HepG2 (cell line): ENCODE data around the gene RNASE11. TPM values are rescaled to one million over a fixed set of nuclear protein-coding genes. Genes with fewer than 3 reads are reported as not detected.

Experiments
- CEBPB ChIP-seq: IDR thresholded peaks from 2 replicates; pipeline ENCODE4 v1.6.1; 2011; ENCODE audit warnings: low read depth, low read length, improper control_type of control experiment, borderline replicate concordance
- CENPT ChIP-seq: sonication (generic); formaldehyde crosslinking; IDR thresholded peaks from 2 replicates; pipeline ENCODE4 v1.8.0; 2022; ENCODE audit warnings: low read depth, mild to moderate bottlenecking, moderate library complexity, missing genetic modification reagents
- DDIT3 ChIP-seq: sonication (generic); formaldehyde crosslinking; IDR thresholded peaks from 2 replicates; pipeline ENCODE4 v1.4.0; 2020; ENCODE audit warnings: mild to moderate bottlenecking, missing genetic modification reagents
- FOXM1 ChIP-seq: sonication (generic); formaldehyde crosslinking; IDR thresholded peaks from 2 replicates; pipeline ENCODE4 v1.5.0; 2020; ENCODE audit warnings: missing genetic modification reagents
- GTF2F1 ChIP-seq: fragments of 150-350 bp; IDR thresholded peaks from 2 replicates; pipeline ENCODE4 v1.6.1; 2014; ENCODE audit warnings: low read length
- KLF6 ChIP-seq: IDR thresholded peaks from 2 replicates; pipeline ENCODE4 v1.8.0; 2016; ENCODE audit warnings: missing biosample characterization, missing genetic modification reagents
- KMT2B ChIP-seq: IDR thresholded peaks from 2 replicates; pipeline ENCODE4 v1.6.1; 2016; ENCODE audit warnings: missing genetic modification reagents, missing compliant biosample characterization
- MLXIP ChIP-seq: sonication (generic); formaldehyde crosslinking; IDR thresholded peaks from 2 replicates; pipeline ENCODE4 v1.9.0; 2021; ENCODE audit warnings: missing genetic modification reagents, borderline replicate concordance
- NFIC ChIP-seq: IDR thresholded peaks from 2 replicates; pipeline ENCODE4 v1.6.1; 2012; ENCODE audit warnings: mild to moderate bottlenecking, low read length, inconsistent platforms
- PHF5A ChIP-seq: IDR thresholded peaks from one replicate; pipeline ENCODE4 v1.6.1; 2018; ENCODE audit warnings: low read depth, missing genetic modification reagents; ENCODE audit not compliant: unreplicated experiment
- RBAK ChIP-seq: sonication (generic); formaldehyde crosslinking; IDR thresholded peaks from 2 replicates; pipeline ENCODE4 v1.5.1; 2020; ENCODE audit warnings: mild to moderate bottlenecking, missing genetic modification reagents
- REL ChIP-seq: sonication (generic); formaldehyde crosslinking; conservative IDR thresholded peaks from 2 replicates; pipeline ENCODE4 v1.8.0; 2022; ENCODE audit warnings: mild to moderate bottlenecking, missing genetic modification reagents, moderate library complexity
- SALL1 ChIP-seq: sonication (generic); formaldehyde crosslinking; IDR thresholded peaks from 2 replicates; pipeline ENCODE4 v1.8.0; 2022; ENCODE audit warnings: mild to moderate bottlenecking, missing genetic modification reagents
- ZBTB44 ChIP-seq: sonication (generic); formaldehyde crosslinking; IDR thresholded peaks from 2 replicates; pipeline ENCODE4 v1.4.0; 2020; ENCODE audit warnings: missing genetic modification reagents
- ZBTB8A ChIP-seq: sonication (generic); formaldehyde crosslinking; IDR thresholded peaks from 2 replicates; pipeline ENCODE4 v1.4.0; 2020; ENCODE audit warnings: mild to moderate bottlenecking, low read depth, missing genetic modification reagents, borderline replicate concordance
- ZFP90 ChIP-seq: sonication (generic); formaldehyde crosslinking; IDR thresholded peaks from 2 replicates; pipeline ENCODE4 v1.8.0; 2022; ENCODE audit warnings: missing genetic modification reagents, mild to moderate bottlenecking, inconsistent platforms, borderline replicate concordance
- ZNF136 ChIP-seq: sonication (generic); formaldehyde crosslinking; IDR thresholded peaks from 2 replicates; pipeline ENCODE4 v1.8.1; 2022; ENCODE audit warnings: low read depth, mild to moderate bottlenecking, moderate library complexity, missing genetic modification reagents
- ZNF646 ChIP-seq: sonication (generic); formaldehyde crosslinking; IDR thresholded peaks from 2 replicates; pipeline ENCODE4 v1.9.0; 2021; ENCODE audit warnings: mild to moderate bottlenecking, missing genetic modification reagents
- ZNF672 ChIP-seq: sonication (generic); formaldehyde crosslinking; IDR thresholded peaks from 2 replicates; pipeline ENCODE4 v1.8.1; 2022; ENCODE audit warnings: missing genetic modification reagents
- ZNF776 ChIP-seq: sonication (generic); formaldehyde crosslinking; IDR thresholded peaks from 2 replicates; pipeline ENCODE4 v1.4.0; 2020; ENCODE audit warnings: mild to moderate bottlenecking, missing genetic modification reagents
- ZZZ3 ChIP-seq: sonication (generic); formaldehyde crosslinking; IDR thresholded peaks from 2 replicates; pipeline ENCODE4 v1.4.0; 2020; ENCODE audit warnings: missing genetic modification reagents, mild to moderate bottlenecking, borderline replicate concordance
- polyA plus RNA-seq, 8 experiments: library from polyadenylated mRNA; depleted of rRNA in 3 of 8; stranded (reverse) in 7 of 8; unstranded in 1 of 8; fragments of >200 nt; fragmentation: Illumina TruSeq in 4 of 8; extraction: Trizol in 4 of 8; gene quantifications; 2 replicates each; pipeline versions ENCODE4 v1.2.1 to v1.2.3, GENCODE V29; 2011 to 2016; ENCODE audit warnings: low read depth in 4 of 8, missing spikeins in 1 of 8, mixed read lengths in 1 of 8; ENCODE audit not compliant: insufficient read depth in 1 of 8
- total RNA-seq, 5 experiments: library from RNA; depleted of rRNA; stranded (reverse); fragments of >200 nt; fragmentation: Illumina TruSeq; extraction: Trizol; gene quantifications; 2 replicates each; pipeline ENCODE4 v1.2.3, GENCODE V29; 2016; ENCODE audit warnings: low read depth in 1 of 5

Gene RNASE11
- total and polyA plus RNA-seq, 2 of the 13 experiments (the other 11 are each of a cell fraction or from before 2014, with no cell fraction given), result not detected

- TF ChIP-seq CENPT (CRISPR knock-in tag) (no peak), ZNF646 (CRISPR knock-in tag) (no peak), CEBPB (no peak), ZNF776 (CRISPR knock-in tag) (no peak), ZBTB8A (CRISPR knock-in tag) (no peak), NFIC (no peak), KMT2B (CRISPR knock-in tag) (no peak), ZZZ3 (CRISPR knock-in tag) (no peak), RBAK (no peak), ZBTB44 (CRISPR knock-in tag) (no peak), ZFP90 (CRISPR knock-in tag) (no peak), ZNF136 (CRISPR knock-in tag) (no peak), REL (CRISPR knock-in tag) (no peak), FOXM1 (CRISPR knock-in tag) (no peak), DDIT3 (CRISPR knock-in tag) (no peak), GTF2F1 (no peak), PHF5A (CRISPR knock-in tag) (no peak), SALL1 (CRISPR knock-in tag) (no peak), MLXIP (no peak), KLF6 (CRISPR knock-in tag) (no peak), ZNF672 (no peak)
Measured at GRCh38 chr14:20607617-20608016, 19.8 kb upstream of the RNASE11 start (continued).
